ENCODE results near the gene ITLN2. TPM values are rescaled to one million over a fixed set of nuclear protein-coding genes. Genes with fewer than 3 reads are reported as not detected.

The ITLN2 gene
- total RNA-seq, 1 experiment from 2014 or later = not detected

- Histone ChIP-seq H3K27me3 (ENCODE audit: insufficient read depth, low read depth) (no peaks in the 10 kb centered on the region), H3K4me3 (no peak overlapping the region), H2AFZ (no peak overlapping the region), H3K36me3 (ENCODE audit: low read depth) (peaks cover 40% of the 10 kb centered on the region), H3K79me2 (ENCODE audit: low read depth) (peaks cover 19% of the 10 kb centered on the region), H3F3A (ENCODE audit: insufficient read depth, low read depth) (peaks cover 33% of the 10 kb centered on the region), H3K9me3 (ENCODE audit: insufficient read depth, low read depth) (no peaks in the 10 kb centered on the region), H3K4me2 (no peak overlapping the region), H4K20me1 (ENCODE audit: insufficient read depth) (0 out of 2 replicates have a peak, but pooled peaks cover 4% of the 10 kb centered on the region), H3K9me2 (ENCODE audit: insufficient read depth) (no peaks in the 10 kb centered on the region), H3K27ac (no peak overlapping the region), H3K4me1 (replicated peaks; ENCODE audit: insufficient read depth) (peaks cover 33% of the 10 kb centered on the region)
- no peak for TF ChIP-seq CTCF (conservative IDR thresholded peaks at IDR 0.05)
- no peak for TF ChIP-seq EZH2 (IDR thresholded peaks at IDR 0.05; ENCODE audit: low read depth)
- intact Hi-C loops (cut with micrococcal nuclease; ENCODE audit: unreplicated experiment) = loop anchor here (10.0 kb wide), 1 partner anchor 135 kb away; the partner anchor contains the start of gene DEDD
- POLR2A ChIA-PET (ENCODE audit: unreplicated experiment) = no interaction called here
- BruUV-seq (replicated peaks) = no TSS peak
- no peak for DNase-seq
- CTCF ChIA-PET = no interaction called here
These were observed 44.8 kb upstream of the ITLN2 start for GRCh38 chr1:160999376-160999775.

- H3K79me2 ChIP-seq (ENCODE audit: low read depth) = peaks cover 7% of the 10 kb centered on the region; the same call in 1 of the 2 replicates
- TF ChIP-seq CTCF (conservative IDR thresholded peaks at IDR 0.05) (peak; percentile 69), EZH2 (IDR thresholded peaks at IDR 0.05; ENCODE audit: low read depth) (no peak)
- intact Hi-C loops (cut with micrococcal nuclease; ENCODE audit: unreplicated experiment) = loop anchor here (1.0 to 10.0 kb wide), 4 partner anchors 23 to 137 kb away; partner anchors contain the start of genes DEDD, F11R, KLHDC9 and USF1
- peaks cover 37% of the 10 kb centered on the region for H3K4me1 ChIP-seq (replicated peaks; ENCODE audit: insufficient read depth)
- POLR2A ChIA-PET (ENCODE audit: unreplicated experiment) = interaction anchor here (0.6 kb wide), 1 partner anchor 138 kb away, joined by 5 read pairs; no protein-coding TSS in a partner anchor
- peak; percentile 54 to 57 for DNase-seq
- no TSS peak for BruUV-seq (replicated peaks)
- peak overlapping the region; percentile 73 for H3K27ac ChIP-seq
- H2AFZ ChIP-seq = no peak overlapping the region
- no peaks in the 10 kb centered on the region for H3K9me3 ChIP-seq (ENCODE audit: insufficient read depth, low read depth)
- H3K9me2 ChIP-seq (ENCODE audit: insufficient read depth) = no peaks in the 10 kb centered on the region
- H4K20me1 ChIP-seq (ENCODE audit: insufficient read depth) = 0 out of 2 replicates have a peak, but pooled peaks cover 4% of the 10 kb centered on the region
- no peaks in the 10 kb centered on the region for H3K27me3 ChIP-seq (ENCODE audit: insufficient read depth, low read depth)
- no peak overlapping the region for H3K4me2 ChIP-seq
- peaks cover 39% of the 10 kb centered on the region for H3K36me3 ChIP-seq (ENCODE audit: low read depth)
- no peak overlapping the region for H3K4me3 ChIP-seq
- peaks cover 42% of the 10 kb centered on the region for H3F3A ChIP-seq (ENCODE audit: insufficient read depth, low read depth)
- CTCF ChIA-PET = interaction anchor here (0.6 to 1.7 kb wide), 6 partner anchors 24 to 410 kb away, joined by 3 to 13 read pairs (median 4); partner anchors contain the start of genes KLHDC9 and USF1
These were observed 42.9 kb upstream of the ITLN2 start for GRCh38 chr1:160997323-160998038.

GRCh38 chr1:160996178-160996577 is 41.6 kb upstream of the ITLN2 start:
- Histone ChIP-seq H3K9me3 (ENCODE audit: insufficient read depth, low read depth) (no peaks in the 10 kb centered on the region), H3K36me3 (ENCODE audit: low read depth) (peaks cover 27% of the 10 kb centered on the region), H3K9me2 (ENCODE audit: insufficient read depth) (no peaks in the 10 kb centered on the region), H3F3A (ENCODE audit: insufficient read depth, low read depth) (peaks cover 52% of the 10 kb centered on the region), H4K20me1 (ENCODE audit: insufficient read depth) (no peaks in the 10 kb centered on the region), H2AFZ (no peak overlapping the region), H3K4me1 (replicated peaks; ENCODE audit: insufficient read depth) (peaks cover 44% of the 10 kb centered on the region), H3K27me3 (ENCODE audit: insufficient read depth, low read depth) (no peaks in the 10 kb centered on the region), H3K79me2 (ENCODE audit: low read depth) (peaks cover 7% of the 10 kb centered on the region; the same call in 1 of the 2 replicates), H3K4me3 (no peak overlapping the region), H3K4me2 (peak overlapping the region; percentile 35), H3K27ac (peak overlapping the region; percentile 73)
- intact Hi-C loops (cut with micrococcal nuclease; ENCODE audit: unreplicated experiment) = loop anchor here (2.0 to 10.0 kb wide), 3 partner anchors 25 to 139 kb away; partner anchors contain the start of genes DEDD, F11R and USF1
- BruUV-seq (replicated peaks) = TSS peak; percentile 9
- ChIA-PET POLR2A (ENCODE audit: unreplicated experiment) (no interaction called here), CTCF (interaction anchor here (0.6 kb wide), 1 partner anchor 30 kb away, joined by 7 read pairs; no protein-coding TSS in a partner anchor)
- TF ChIP-seq CTCF (conservative IDR thresholded peaks at IDR 0.05) = no peak
- TF ChIP-seq EZH2 (IDR thresholded peaks at IDR 0.05; ENCODE audit: low read depth) = no peak
- DNase-seq = peak; percentile 22 to 91

Measured in PC-9 (cell line).